NAMALWA (cell line): ENCODE results near the gene MUTYH.
A peak's percentile ranks its signal among the peaks of the same experiment; 100 is the strongest.
"Not testable (repeated sequence)": the region's sequence is repeated elsewhere in the genome, so short reads cannot be mapped to it uniquely, and the experiment has no call there.

ENCODE experiments used
- DNase-seq: peaks from one replicate; pipeline ENCODE4 v3.0.0-alpha.2; 2015; ENCODE audit warnings: low spot score

The MUTYH gene

GRCh38 chr1:45339789-45340558 is at the start of gene MUTYH, which contains the start of gene TOE1:
MUTYH (minus strand) TSS chr1:45340440; CDS start chr1:45334505, 5,935 bp downstream.
TOE1 (plus strand) TSS chr1:45340170; CDS start chr1:45340253, 83 bp downstream.
- DNase-seq: peak; percentile 94

GRCh38 chr1:45386219-45386618 is 46.0 kb upstream of the MUTYH start:
- DNase-seq: no peak

- DNase-seq: no peak
Observed at GRCh38 chr1:45385302-45385701, 45.1 kb upstream of the MUTYH start.

GRCh38 chr1:45384213-45384612 is 44.0 kb upstream of the MUTYH start:
- not testable (repeated sequence) for DNase-seq

GRCh38 chr1:45383191-45383590 is 43.0 kb upstream of the MUTYH start:
- DNase-seq: no peak

GRCh38 chr1:45381243-45381642 is 41.0 kb upstream of the MUTYH start:
- DNase-seq: no peak

- DNase-seq: no peak
Observed at GRCh38 chr1:45380730-45381129, 40.5 kb upstream of the MUTYH start.

GRCh38 chr1:45380125-45380524 is 39.9 kb upstream of the MUTYH start:
- DNase-seq: no peak

GRCh38 chr1:45379524-45379923 is 39.3 kb upstream of the MUTYH start:
- no peak for DNase-seq

- DNase-seq: no peak
Observed at GRCh38 chr1:45378184-45378583, 37.9 kb upstream of the MUTYH start.

GRCh38 chr1:45375104-45376090 is 35.2 kb upstream of the MUTYH start:
- peak; percentile 34 for DNase-seq

GRCh38 chr1:45373573-45373972 is 33.3 kb upstream of the MUTYH start:
- DNase-seq: no peak

GRCh38 chr1:45370575-45370974 is 30.3 kb upstream of the MUTYH start:
- DNase-seq: no peak

- DNase-seq: no peak
Observed at GRCh38 chr1:45365051-45365450, 24.8 kb upstream of the MUTYH start.

GRCh38 chr1:45364294-45364693 is 24.1 kb upstream of the MUTYH start:
- DNase-seq: no peak

GRCh38 chr1:45360981-45361380 is 20.7 kb upstream of the MUTYH start:
- DNase-seq: not testable (repeated sequence)

- DNase-seq: peak; percentile 72
Observed at GRCh38 chr1:45359882-45360513, 19.8 kb upstream of the MUTYH start.

- no peak for DNase-seq
Observed at GRCh38 chr1:45356186-45356585, 15.9 kb upstream of the MUTYH start.

- no peak for DNase-seq
Observed at GRCh38 chr1:45355683-45356082, 15.4 kb upstream of the MUTYH start.

- DNase-seq: no peak
Observed at GRCh38 chr1:45354838-45355237, 14.6 kb upstream of the MUTYH start.

- DNase-seq: no peak
Observed at GRCh38 chr1:45353685-45354084, 13.4 kb upstream of the MUTYH start.

- no peak for DNase-seq
Observed at GRCh38 chr1:45351508-45351907, 11.3 kb upstream of the MUTYH start.
